ENCODE data around the gene SOWAHC. TPM values are rescaled to one million over a fixed set of nuclear protein-coding genes. Genes with fewer than 3 reads are reported as not detected.

Gene SOWAHC
- total and polyA plus RNA-seq, 4 donors = 5.6 to 15.0 (median 9.9) TPM

DNA sequence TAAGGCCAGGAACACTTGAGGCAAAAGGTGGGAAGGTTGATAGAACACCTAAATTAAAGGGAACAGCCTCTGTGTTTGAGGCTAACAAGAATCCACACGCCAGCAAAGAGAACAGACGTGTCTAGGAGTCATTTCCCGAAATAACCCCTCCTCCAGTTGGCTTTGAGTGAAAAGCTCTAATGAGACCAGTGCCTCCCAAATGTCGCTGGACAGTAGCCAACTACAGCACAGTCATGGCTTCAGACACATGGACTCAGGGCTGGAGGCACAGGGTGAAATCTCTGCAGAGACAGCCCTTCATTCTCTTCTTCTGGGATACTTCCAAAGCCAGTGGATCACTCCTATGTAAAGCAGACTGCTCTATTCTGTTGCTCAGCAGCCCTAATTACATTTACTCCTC, 49.6 kb downstream of the SOWAHC start:
- intact Hi-C loops (cut with DNase I) = no loop called here
- WGBS, 2 donors = 2 to 3% methylated on average over 4 of the region's 4 CpGs
- Histone ChIP-seq H3K27me3 (ENCODE audit: control insufficient read depth in 1 of 2, insufficient read depth in 2 of 2, low read length in 1 of 2) (no peaks in the 10 kb centered on the region), H3K9me3 (ENCODE audit: control insufficient read depth, low read length) (no peaks in the 10 kb centered on the region), H3K4me3 (ENCODE audit: low read length in 2 of 2) (no peak overlapping the region), H3K36me3 (ENCODE audit: control insufficient read depth in 1 of 2, insufficient read depth in 2 of 2, low read length in 1 of 2) (no peaks in the 10 kb centered on the region), H3K4me1 (ENCODE audit: control insufficient read depth in 1 of 2, insufficient read depth in 2 of 2, low read length in 2 of 2) (no peaks in the 10 kb centered on the region), H3K27ac (ENCODE audit: low read depth in 1 of 2, low read length in 2 of 2) (no peak overlapping the region)
- peak in 1 of 2 donors; percentile 85 for DNase-seq
- peak; percentile 73 for ATAC-seq (ENCODE audit: low FRiP score)

GRCh38 chr2:109666466-109666865, 52.3 kb downstream of the SOWAHC start:
- DNase-seq = no peak
- no peaks in the 10 kb centered on the region for H3K27me3 ChIP-seq (ENCODE audit: control insufficient read depth in 1 of 2, insufficient read depth in 2 of 2, low read length in 1 of 2)
- no peaks in the 10 kb centered on the region for H3K36me3 ChIP-seq (ENCODE audit: control insufficient read depth in 1 of 2, insufficient read depth in 2 of 2, low read length in 1 of 2)
- no peak overlapping the region for H3K4me3 ChIP-seq (ENCODE audit: low read length in 2 of 2)
- no peak overlapping the region for H3K27ac ChIP-seq (ENCODE audit: low read depth in 1 of 2, low read length in 2 of 2)
- 41 to 62% methylated on average over 1 of the region's 1 CpG for WGBS, 2 donors
- no peak for ATAC-seq (ENCODE audit: low FRiP score)
- intact Hi-C loops (cut with DNase I) = no loop called here
- H3K9me3 ChIP-seq (ENCODE audit: control insufficient read depth, low read length) = no peaks in the 10 kb centered on the region
- no peaks in the 10 kb centered on the region for H3K4me1 ChIP-seq (ENCODE audit: control insufficient read depth in 1 of 2, insufficient read depth in 2 of 2, low read length in 2 of 2)

Other genes starting within 250 kb of the SOWAHC start
- gene SEPTIN10, start 398 bp upstream of the SOWAHC start, total RNA-seq = 100 to 1,000 TPM; 127 to 132 TPM
- gene SEPTIN10, start 398 bp upstream of the SOWAHC start, polyA plus RNA-seq = 10 to 100 TPM; 80.3 to 86.6 TPM
- 100 to 1,000 TPM; 118 to 187 TPM for gene RGPD5, start 179.9 kb downstream of the SOWAHC start, total RNA-seq
- 10 to 100 TPM in 1 of 2 donors, 1 to 10 TPM in 1; 3.5 to 24.9 TPM for gene RGPD5, start 179.9 kb downstream of the SOWAHC start, polyA plus RNA-seq